Activated CD4-positive, alpha-beta T cell treated with anti-CD3 and anti-CD28 coated beads, Interleukin-2, amount 10 ng/mL, durations not matched to agents 7 days and 5 days (primary cell): ENCODE measurements around the gene PRPF39. TPM values are rescaled to one million over a fixed set of nuclear protein-coding genes. Genes with fewer than 3 reads are reported as not detected.

Experiments
- CTCF ChIA-PET: fragments of 350-600 bp; sonication (Branson Sonifier 250); formaldehyde crosslinking; loops from one replicate; lab custom pipeline; 2021; ENCODE audit warnings: antibody characterized with exemption; lab: Charles Lee
- POLR2A ChIA-PET: fragments of 350-600 bp; sonication (Branson Sonifier 250); formaldehyde crosslinking; loops from one replicate; lab custom pipeline; 2021; ENCODE audit warnings: antibody characterized with exemption; lab: Charles Lee
- DNase-seq: peaks from one replicate; pipeline ENCODE4 v3.0.0-alpha.2; 2020
- H3K27ac Mint-ChIP-seq: one replicate; pipeline ENCODE4 v1.8.0; 2021; ENCODE audit warnings: mild to moderate bottlenecking, moderate library complexity, mixed read lengths
- H3K27me3 Mint-ChIP-seq: one replicate; pipeline ENCODE4 v1.8.0; 2021; ENCODE audit warnings: mixed read lengths
- H3K36me3 Mint-ChIP-seq: one replicate; pipeline ENCODE4 v1.8.0; 2021; ENCODE audit warnings: low read depth, mixed read lengths
- H3K4me1 Mint-ChIP-seq: one replicate; pipeline ENCODE4 v1.8.0; 2021; ENCODE audit warnings: mixed read lengths
- H3K4me3 Mint-ChIP-seq: one replicate; pipeline ENCODE4 v1.8.0; 2021; ENCODE audit warnings: mild to moderate bottlenecking, moderate library complexity, mixed read lengths
- H3K9me3 Mint-ChIP-seq: one replicate; pipeline ENCODE4 v1.8.0; 2021; ENCODE audit warnings: mixed read lengths
- total RNA-seq, 2 experiments: library from RNA; stranded (reverse); gene quantifications; one replicate each; pipeline ENCODE4 v1.2.3, GENCODE V29; 2021

The PRPF39 gene
- total RNA-seq, 2 experiments from 2014 or later, result 37.8 to 38.6 TPM

GRCh38 chr14:45089813-45090212 lies 5.9 kb downstream of the PRPF39 start:
- no peak for DNase-seq
- Mint-ChIP-seq H3K4me3 (no peak overlapping the region), H3K4me1 (peaks cover 60% of the 10 kb centered on the region), H3K27ac (no peak overlapping the region), H3K27me3 (no peaks in the 10 kb centered on the region), H3K36me3 (peaks cover 33% of the 10 kb centered on the region), H3K9me3 (peaks cover 3% of the 10 kb centered on the region)
- ChIA-PET POLR2A (no interaction called here), CTCF (no interaction called here)

GRCh38 chr14:45091710-45092109 lies 7.8 kb downstream of the PRPF39 start:
- POLR2A ChIA-PET, result no interaction called here
- Mint-ChIP-seq H3K27me3 (no peaks in the 10 kb centered on the region), H3K9me3 (peaks cover 3% of the 10 kb centered on the region), H3K36me3 (peaks cover 42% of the 10 kb centered on the region), H3K27ac (no peak overlapping the region), H3K4me1 (peaks cover 42% of the 10 kb centered on the region), H3K4me3 (no peak overlapping the region)
- no peak for DNase-seq
- CTCF ChIA-PET, result interaction anchor here (0.6 to 1.5 kb wide), 5 partner anchors 14 to 152 kb away, joined by 3 to 4 read pairs (median 3); partner anchors contain the start of gene FANCM

- no peak overlapping the region for H3K4me3 Mint-ChIP-seq
- no peak overlapping the region for H3K27ac Mint-ChIP-seq
- peaks cover 3% of the 10 kb centered on the region for H3K9me3 Mint-ChIP-seq
- CTCF ChIA-PET, result no interaction called here
- peaks cover 51% of the 10 kb centered on the region for H3K36me3 Mint-ChIP-seq
- no peak for DNase-seq
- POLR2A ChIA-PET, result no interaction called here
- H3K4me1 Mint-ChIP-seq, result peaks cover 21% of the 10 kb centered on the region
- H3K27me3 Mint-ChIP-seq, result no peaks in the 10 kb centered on the region
These were observed 10.4 kb downstream of the PRPF39 start for GRCh38 chr14:45094275-45094674.

GRCh38 chr14:45095143-45095542 lies 11.2 kb downstream of the PRPF39 start:
- peaks cover 12% of the 10 kb centered on the region for H3K4me1 Mint-ChIP-seq
- no peaks in the 10 kb centered on the region for H3K27me3 Mint-ChIP-seq
- H3K4me3 Mint-ChIP-seq, result no peak overlapping the region
- peaks cover 54% of the 10 kb centered on the region for H3K36me3 Mint-ChIP-seq
- H3K9me3 Mint-ChIP-seq, result peaks cover 3% of the 10 kb centered on the region
- DNase-seq, result no peak
- CTCF ChIA-PET, result no interaction called here
- H3K27ac Mint-ChIP-seq, result no peak overlapping the region
- POLR2A ChIA-PET, result interaction anchor here (0.7 kb wide), 1 partner anchor 185 kb away, joined by 10 read pairs; no protein-coding TSS in a partner anchor

GRCh38 chr14:45096218-45096617 lies 12.3 kb downstream of the PRPF39 start:
- ChIA-PET POLR2A (no interaction called here), CTCF (no interaction called here)
- no peaks in the 10 kb centered on the region for H3K27me3 Mint-ChIP-seq
- DNase-seq, result no peak
- peaks cover 55% of the 10 kb centered on the region for H3K36me3 Mint-ChIP-seq
- H3K9me3 Mint-ChIP-seq, result peaks cover 3% of the 10 kb centered on the region
- H3K27ac Mint-ChIP-seq, result no peak overlapping the region
- H3K4me1 Mint-ChIP-seq, result peaks cover 4% of the 10 kb centered on the region
- no peak overlapping the region for H3K4me3 Mint-ChIP-seq

GRCh38 chr14:45103806-45104205 lies 19.9 kb downstream of the PRPF39 start:
- Mint-ChIP-seq H3K36me3 (peaks cover 52% of the 10 kb centered on the region), H3K4me3 (no peak overlapping the region), H3K27me3 (no peaks in the 10 kb centered on the region), H3K4me1 (no peaks in the 10 kb centered on the region), H3K9me3 (no peaks in the 10 kb centered on the region), H3K27ac (no peak overlapping the region)
- ChIA-PET POLR2A (no interaction called here), CTCF (no interaction called here)
- DNase-seq, result no peak

GRCh38 chr14:45104561-45104960 lies 20.6 kb downstream of the PRPF39 start:
- POLR2A ChIA-PET, result no interaction called here
- H3K9me3 Mint-ChIP-seq, result no peaks in the 10 kb centered on the region
- no peak for DNase-seq
- H3K4me3 Mint-ChIP-seq, result no peak overlapping the region
- no peaks in the 10 kb centered on the region for H3K4me1 Mint-ChIP-seq
- peaks cover 53% of the 10 kb centered on the region for H3K36me3 Mint-ChIP-seq
- no peaks in the 10 kb centered on the region for H3K27me3 Mint-ChIP-seq
- CTCF ChIA-PET, result no interaction called here
- no peak overlapping the region for H3K27ac Mint-ChIP-seq

GRCh38 chr14:45112896-45113781 lies 29.2 kb downstream of the PRPF39 start:
- no peaks in the 10 kb centered on the region for H3K9me3 Mint-ChIP-seq
- no peak overlapping the region for H3K27ac Mint-ChIP-seq
- DNase-seq, result no peak
- ChIA-PET POLR2A (no interaction called here), CTCF (interaction anchor here (0.6 to 1.3 kb wide), 4 partner anchors 11 to 22 kb away, joined by 3 read pairs; no protein-coding TSS in a partner anchor)
- peaks cover 47% of the 10 kb centered on the region for H3K36me3 Mint-ChIP-seq
- peaks cover 8% of the 10 kb centered on the region for H3K4me1 Mint-ChIP-seq
- H3K27me3 Mint-ChIP-seq, result no peaks in the 10 kb centered on the region
- H3K4me3 Mint-ChIP-seq, result no peak overlapping the region

GRCh38 chr14:45114327-45114726 lies 30.4 kb downstream of the PRPF39 start:
- CTCF ChIA-PET, result interaction anchor here (1.3 kb wide), 1 partner anchor 10 kb away, joined by 3 read pairs; no protein-coding TSS in a partner anchor
- Mint-ChIP-seq H3K9me3 (no peaks in the 10 kb centered on the region), H3K4me1 (peaks cover 8% of the 10 kb centered on the region), H3K27me3 (no peaks in the 10 kb centered on the region), H3K4me3 (no peak overlapping the region), H3K36me3 (peaks cover 49% of the 10 kb centered on the region), H3K27ac (no peak overlapping the region)
- DNase-seq, result no peak
- POLR2A ChIA-PET, result no interaction called here

- Mint-ChIP-seq H3K9me3 (no peaks in the 10 kb centered on the region), H3K27me3 (no peaks in the 10 kb centered on the region), H3K36me3 (peaks cover 54% of the 10 kb centered on the region), H3K4me3 (no peak overlapping the region), H3K4me1 (peaks cover 4% of the 10 kb centered on the region), H3K27ac (no peak overlapping the region)
- DNase-seq, result no peak
- ChIA-PET POLR2A (no interaction called here), CTCF (no interaction called here)
These were observed 34.7 kb downstream of the PRPF39 start for GRCh38 chr14:45118594-45118993.

GRCh38 chr14:45120096-45120495 lies 36.2 kb downstream of the PRPF39 start:
- H3K9me3 Mint-ChIP-seq, result peaks cover 3% of the 10 kb centered on the region
- ChIA-PET CTCF (no interaction called here), POLR2A (no interaction called here)
- H3K27me3 Mint-ChIP-seq, result no peaks in the 10 kb centered on the region
- no peak for DNase-seq
- H3K27ac Mint-ChIP-seq, result no peak overlapping the region
- H3K36me3 Mint-ChIP-seq, result peaks cover 51% of the 10 kb centered on the region
- no peaks in the 10 kb centered on the region for H3K4me1 Mint-ChIP-seq
- no peak overlapping the region for H3K4me3 Mint-ChIP-seq

GRCh38 chr14:45123271-45123670 lies 39.4 kb downstream of the PRPF39 start:
- Mint-ChIP-seq H3K9me3 (peaks cover 3% of the 10 kb centered on the region), H3K27ac (no peak overlapping the region), H3K4me1 (peaks cover 4% of the 10 kb centered on the region), H3K36me3 (peaks cover 47% of the 10 kb centered on the region), H3K4me3 (no peak overlapping the region), H3K27me3 (no peaks in the 10 kb centered on the region)
- ChIA-PET POLR2A (interaction anchor here (0.7 kb wide), 1 partner anchor 123 kb away, joined by 4 read pairs; no protein-coding TSS in a partner anchor), CTCF (interaction anchor here (0.6 to 1.7 kb wide), 3 partner anchors 10 to 129 kb away, joined by 4 to 6 read pairs (median 5); no protein-coding TSS in a partner anchor)
- DNase-seq, result no peak

- peaks cover 9% of the 10 kb centered on the region for H3K4me1 Mint-ChIP-seq
- POLR2A ChIA-PET, result no interaction called here
- CTCF ChIA-PET, result no interaction called here
- H3K27me3 Mint-ChIP-seq, result no peaks in the 10 kb centered on the region
- H3K4me3 Mint-ChIP-seq, result no peak overlapping the region
- no peak overlapping the region for H3K27ac Mint-ChIP-seq
- peaks cover 34% of the 10 kb centered on the region for H3K36me3 Mint-ChIP-seq
- H3K9me3 Mint-ChIP-seq, result peaks cover 3% of the 10 kb centered on the region
- DNase-seq, result no peak
These were observed 41.8 kb downstream of the PRPF39 start for GRCh38 chr14:45125754-45126153.
